Tibial nerve (tissue), 4 donors: ENCODE measurements around the gene ENDOG.

ENCODE experiments used
- EP300 ChIP-seq, 2 donors: sonication (generic); formaldehyde crosslinking; IDR thresholded peaks; one replicate each; pipeline ENCODE4 v1.6.1; 2017; ENCODE audit warnings: antibody characterized with exemption in 2 of 2, mild to moderate bottlenecking in 1 of 2
- POLR2A ChIP-seq, 2 donors: fragments of 450-650 bp; IDR thresholded peaks; one replicate each; pipeline ENCODE4 v1.6.1; 2017; ENCODE audit warnings: antibody characterized with exemption in 2 of 2, mild to moderate bottlenecking in 2 of 2, moderate library complexity in 2 of 2
- TF ChIP-seq, protein P1 (sequence below), 5 experiments: fragments of 200-600 bp in 3 of 5; fragments of 450-650 bp in 2 of 5; sonication (generic) in 3 of 5; IDR thresholded peaks; one replicate each; pipeline ENCODE4 v1.5.1; 2016 to 2019; ENCODE audit warnings: antibody characterized with exemption in 5 of 5, mild to moderate bottlenecking in 3 of 5, moderate library complexity in 2 of 5

- TF ChIP-seq, protein P1, sequence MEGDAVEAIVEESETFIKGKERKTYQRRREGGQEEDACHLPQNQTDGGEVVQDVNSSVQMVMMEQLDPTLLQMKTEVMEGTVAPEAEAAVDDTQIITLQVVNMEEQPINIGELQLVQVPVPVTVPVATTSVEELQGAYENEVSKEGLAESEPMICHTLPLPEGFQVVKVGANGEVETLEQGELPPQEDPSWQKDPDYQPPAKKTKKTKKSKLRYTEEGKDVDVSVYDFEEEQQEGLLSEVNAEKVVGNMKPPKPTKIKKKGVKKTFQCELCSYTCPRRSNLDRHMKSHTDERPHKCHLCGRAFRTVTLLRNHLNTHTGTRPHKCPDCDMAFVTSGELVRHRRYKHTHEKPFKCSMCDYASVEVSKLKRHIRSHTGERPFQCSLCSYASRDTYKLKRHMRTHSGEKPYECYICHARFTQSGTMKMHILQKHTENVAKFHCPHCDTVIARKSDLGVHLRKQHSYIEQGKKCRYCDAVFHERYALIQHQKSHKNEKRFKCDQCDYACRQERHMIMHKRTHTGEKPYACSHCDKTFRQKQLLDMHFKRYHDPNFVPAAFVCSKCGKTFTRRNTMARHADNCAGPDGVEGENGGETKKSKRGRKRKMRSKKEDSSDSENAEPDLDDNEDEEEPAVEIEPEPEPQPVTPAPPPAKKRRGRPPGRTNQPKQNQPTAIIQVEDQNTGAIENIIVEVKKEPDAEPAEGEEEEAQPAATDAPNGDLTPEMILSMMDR (IDR thresholded peaks at IDR 0.05), result no peak
- TF ChIP-seq EP300 (IDR thresholded peaks at IDR 0.05), result no peak
- no peak for TF ChIP-seq POLR2A (IDR thresholded peaks at IDR 0.05)
These were observed 9.2 kb upstream of the ENDOG start for GRCh38 chr9:128809036-128809599.
